Loucy (cell line): Measurements from ENCODE around the gene ETS1.

Source experiments
- H2AFZ ChIP-seq: fragments of 200-600 bp; sonication (generic); 2 replicates; pipeline ENCODE4 v1.6.0; 2016; ENCODE audit warnings: antibody characterized with exemption, mild to moderate bottlenecking, low read length, moderate library complexity
- H3F3A ChIP-seq: fragments of 200-600 bp; 2 replicates; pipeline ENCODE4 v1.6.0; 2016; ENCODE audit warnings: antibody characterized with exemption, low read depth, mild to moderate bottlenecking
- H3K27me3 ChIP-seq: fragments of 200-600 bp; sonication (generic); 2 replicates; pipeline ENCODE4 v1.6.1; 2014; ENCODE audit warnings: low read length, mild to moderate bottlenecking; ENCODE audit not compliant: insufficient read depth, poor library complexity, severe bottlenecking
- H3K36me3 ChIP-seq: fragments of 200-600 bp; sonication (generic); 2 replicates; pipeline ENCODE4 v1.6.1; 2016; ENCODE audit warnings: low read length; ENCODE audit not compliant: insufficient read depth
- H3K4me1 ChIP-seq: fragments of 200-600 bp; sonication (generic); 2 replicates; pipeline ENCODE4 v1.5.1; 2014; ENCODE audit warnings: low read length, mild to moderate bottlenecking; ENCODE audit not compliant: insufficient read depth, poor library complexity, severe bottlenecking
- H3K4me2 ChIP-seq: fragments of 200-600 bp; sonication (generic); 2 replicates; pipeline ENCODE4 v1.6.0; 2014; ENCODE audit warnings: antibody characterized with exemption, low read length, low read depth, mild to moderate bottlenecking; ENCODE audit not compliant: poor library complexity, severe bottlenecking
- H3K4me3 ChIP-seq: fragments of 200-600 bp; sonication (generic); 2 replicates; pipeline ENCODE4 v1.5.1; 2014; ENCODE audit warnings: low read length, mild to moderate bottlenecking, mixed read lengths; ENCODE audit not compliant: poor library complexity, severe bottlenecking
- H3K79me2 ChIP-seq: fragments of 200-600 bp; sonication (generic); 2 replicates; pipeline ENCODE4 v1.6.1; 2014; ENCODE audit warnings: low read length; ENCODE audit not compliant: insufficient read depth
- H3K9ac ChIP-seq: fragments of 200-600 bp; sonication (generic); 2 replicates; pipeline ENCODE4 v1.6.0; 2014; ENCODE audit warnings: mild to moderate bottlenecking, low read depth, low read length, moderate library complexity; ENCODE audit not compliant: poor library complexity, severe bottlenecking
- H3K9me2 ChIP-seq: fragments of 200-600 bp; sonication (generic); replicated peaks from 2 replicates; pipeline ENCODE4 v1.6.1; 2016; ENCODE audit warnings: low read depth, low read length, mixed read lengths
- H3K9me3 ChIP-seq: fragments of 200-600 bp; sonication (generic); 2 replicates; pipeline ENCODE4 v1.6.1; 2014; ENCODE audit warnings: mild to moderate bottlenecking, antibody characterized with exemption, low read length, low read depth; ENCODE audit not compliant: insufficient read depth
- H4K20me1 ChIP-seq: fragments of 200-600 bp; sonication (generic); 2 replicates; pipeline ENCODE4 v1.6.0; 2014; ENCODE audit warnings: antibody characterized with exemption, low read length, mild to moderate bottlenecking; ENCODE audit not compliant: insufficient read depth, poor library complexity, severe bottlenecking
- CTCF ChIP-seq: fragments of 200-600 bp; sonication (generic); conservative IDR thresholded peaks from 2 replicates; pipeline ENCODE4 v1.5.1; 2014; ENCODE audit warnings: mild to moderate bottlenecking, antibody characterized with exemption, low read length
- EZH2phosphoT487 ChIP-seq: fragments of 200-600 bp; IDR thresholded peaks from 2 replicates; pipeline ENCODE4 v1.6.1; 2018; ENCODE audit warnings: antibody characterized with exemption, mild to moderate bottlenecking, moderate library complexity, borderline replicate concordance

The ETS1 gene

DNA sequence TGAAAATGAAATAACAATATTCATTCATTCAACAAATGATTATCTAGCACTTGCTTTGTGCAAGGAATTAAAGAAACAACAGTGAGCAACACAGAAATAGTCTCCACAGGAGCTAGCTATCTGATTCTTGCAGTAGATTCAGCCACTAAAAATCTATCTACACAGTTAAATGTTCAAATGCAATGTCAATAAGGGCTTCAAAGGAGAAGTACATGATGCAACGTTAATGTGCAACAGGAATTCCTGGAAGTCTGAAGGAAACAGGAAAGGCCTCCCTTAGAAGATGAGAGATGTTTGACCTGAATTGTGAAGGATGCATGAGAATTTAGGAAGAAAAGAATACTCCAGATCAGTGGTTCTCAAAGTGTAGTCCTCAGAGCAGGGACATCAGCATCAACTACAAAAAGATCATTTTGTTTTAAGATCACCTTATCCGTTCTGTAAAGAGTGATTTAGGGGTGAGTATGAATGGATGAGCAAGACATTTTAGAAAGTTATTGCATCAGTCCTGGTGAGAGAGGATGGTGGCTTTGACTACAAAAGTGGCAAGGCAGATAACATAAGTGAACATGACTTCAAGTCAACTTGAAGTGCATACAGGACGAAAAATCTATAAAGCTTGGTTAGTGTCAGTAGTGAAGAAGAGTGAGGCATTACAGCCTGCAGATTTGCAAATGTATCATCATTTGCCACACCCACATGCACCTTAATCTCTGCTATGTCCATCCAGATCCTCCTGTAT, 96.0 kb downstream of the ETS1 start:
- no peaks in the 10 kb centered on the region for H3K9me3 ChIP-seq
- no peak overlapping the region for H3K4me2 ChIP-seq
- H3K27me3 ChIP-seq = no peaks in the 10 kb centered on the region
- no peak overlapping the region for H3K9ac ChIP-seq
- TF ChIP-seq EZH2phosphoT487 (no peak), CTCF (no peak)
- peaks cover 98% of the 10 kb centered on the region for H3K79me2 ChIP-seq
- H3K4me3 ChIP-seq = no peak overlapping the region
- H3K9me2 ChIP-seq = no peaks in the 10 kb centered on the region
- H4K20me1 ChIP-seq = peaks cover 60% of the 10 kb centered on the region
- H3K4me1 ChIP-seq = peaks cover 44% of the 10 kb centered on the region
- H3K36me3 ChIP-seq = peaks cover 79% of the 10 kb centered on the region
- no peaks in the 10 kb centered on the region for H3F3A ChIP-seq
- no peak overlapping the region for H2AFZ ChIP-seq

- no peaks in the 10 kb centered on the region for H3K27me3 ChIP-seq
- no peaks in the 10 kb centered on the region for H3F3A ChIP-seq
- peaks cover 96% of the 10 kb centered on the region for H3K79me2 ChIP-seq
- TF ChIP-seq EZH2phosphoT487 = no peak
- TF ChIP-seq CTCF = no peak
- peaks cover 31% of the 10 kb centered on the region for H3K4me1 ChIP-seq
- no peak overlapping the region for H2AFZ ChIP-seq
- no peak overlapping the region for H3K9ac ChIP-seq
- no peaks in the 10 kb centered on the region for H3K9me2 ChIP-seq
- H3K36me3 ChIP-seq = peaks cover 89% of the 10 kb centered on the region
- H3K9me3 ChIP-seq = no peaks in the 10 kb centered on the region
- H3K4me3 ChIP-seq = no peak overlapping the region
- H3K4me2 ChIP-seq = no peak overlapping the region
- peaks cover 48% of the 10 kb centered on the region for H4K20me1 ChIP-seq
These were observed 97.3 kb downstream of the ETS1 start for GRCh38 chr11:128490092-128490491.

DNA sequence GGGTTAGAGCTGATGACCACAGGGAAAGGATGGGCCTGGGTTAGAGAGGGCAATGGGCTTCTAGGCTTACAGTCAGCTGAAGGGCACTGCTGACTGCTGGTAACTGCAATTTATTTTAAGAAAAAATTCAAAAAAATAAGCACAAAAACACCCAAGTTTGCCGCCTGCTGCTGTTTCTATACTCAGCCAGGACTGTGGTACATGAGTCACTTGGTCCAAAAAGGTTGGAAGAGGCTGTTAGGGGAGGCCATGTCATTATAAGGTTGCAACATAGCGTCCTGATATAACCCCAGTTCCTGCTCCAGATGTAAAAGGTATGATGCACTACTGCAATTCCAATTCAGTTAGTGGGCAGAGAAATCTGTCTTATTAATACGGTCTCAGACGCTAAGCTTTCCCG, 98.9 kb downstream of the ETS1 start:
- Histone ChIP-seq H3K4me3 (no peak overlapping the region), H3K4me1 (peaks cover 30% of the 10 kb centered on the region), H3K27me3 (no peaks in the 10 kb centered on the region), H3K9ac (no peak overlapping the region), H3F3A (no peaks in the 10 kb centered on the region), H3K36me3 (peaks cover 93% of the 10 kb centered on the region), H3K4me2 (no peak overlapping the region), H2AFZ (no peak overlapping the region), H3K79me2 (peaks cover 96% of the 10 kb centered on the region), H3K9me2 (no peaks in the 10 kb centered on the region), H3K9me3 (no peaks in the 10 kb centered on the region), H4K20me1 (peaks cover 33% of the 10 kb centered on the region)
- TF ChIP-seq CTCF (no peak), EZH2phosphoT487 (no peak)
